HG03520 (cell line): ENCODE data around the gene KCNQ1.

ENCODE experiments used
- ATAC-seq: cut with Tn5 transposase; IDR thresholded peaks from one replicate; pipeline ENCODE4 v1.9.1; 2021; ENCODE audit warnings: mild to moderate bottlenecking, moderate library complexity; ENCODE audit not compliant: unreplicated experiment

The KCNQ1 gene

GRCh38 chr11:2691991-2692875, 247.4 kb downstream of the KCNQ1 start:
- ATAC-seq: no peak

DNA sequence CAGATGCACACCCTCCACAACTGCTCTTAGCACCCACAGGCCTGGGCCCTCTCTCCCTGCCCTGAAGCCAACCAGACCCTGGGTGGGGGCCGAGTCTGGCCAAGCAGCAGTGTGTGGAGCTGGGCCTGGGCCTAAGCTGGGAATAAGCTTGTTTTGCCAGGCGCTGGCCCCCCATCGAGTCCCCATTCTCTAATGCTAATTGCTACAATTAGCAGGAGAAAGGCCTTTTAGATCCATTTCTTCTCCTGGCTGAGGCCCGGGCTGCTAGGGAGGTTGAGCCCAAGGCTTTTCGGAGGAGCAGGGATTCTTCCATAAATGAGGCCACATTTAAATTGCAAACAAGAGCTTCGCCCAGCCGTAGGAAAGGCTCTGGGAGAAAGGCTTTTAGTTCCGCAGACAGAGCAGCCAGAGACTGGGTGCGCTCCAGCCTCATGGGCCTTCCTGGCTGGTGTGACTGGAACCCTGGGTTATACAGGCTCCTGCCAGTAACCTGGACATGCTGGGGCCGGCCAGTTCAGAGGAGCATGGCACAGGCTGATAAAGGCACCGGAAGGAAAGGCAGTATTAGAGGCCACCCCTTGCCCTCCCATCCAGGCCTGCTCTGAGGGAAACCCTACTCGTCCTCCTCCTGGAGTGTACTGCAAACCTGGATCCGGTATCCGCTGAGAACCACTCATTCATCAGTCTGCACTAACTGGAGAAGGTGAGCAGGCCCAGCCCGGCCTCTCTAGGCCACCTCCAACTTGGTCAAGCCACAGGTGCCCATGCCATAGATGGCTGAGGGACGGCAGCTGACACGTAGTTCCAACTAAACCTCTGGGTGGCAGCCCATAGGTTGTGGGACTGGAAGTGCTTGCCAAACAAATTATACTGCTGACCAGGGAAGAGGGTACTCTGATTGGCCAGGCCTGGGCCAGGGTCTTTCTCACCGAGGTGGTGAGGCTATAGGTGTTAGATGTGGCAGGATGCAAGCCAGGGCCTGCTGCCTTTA, 248.8 kb downstream of the KCNQ1 start:
- no peak for ATAC-seq

GRCh38 chr11:2694495-2694894, 249.7 kb downstream of the KCNQ1 start:
- no peak for ATAC-seq

DNA sequence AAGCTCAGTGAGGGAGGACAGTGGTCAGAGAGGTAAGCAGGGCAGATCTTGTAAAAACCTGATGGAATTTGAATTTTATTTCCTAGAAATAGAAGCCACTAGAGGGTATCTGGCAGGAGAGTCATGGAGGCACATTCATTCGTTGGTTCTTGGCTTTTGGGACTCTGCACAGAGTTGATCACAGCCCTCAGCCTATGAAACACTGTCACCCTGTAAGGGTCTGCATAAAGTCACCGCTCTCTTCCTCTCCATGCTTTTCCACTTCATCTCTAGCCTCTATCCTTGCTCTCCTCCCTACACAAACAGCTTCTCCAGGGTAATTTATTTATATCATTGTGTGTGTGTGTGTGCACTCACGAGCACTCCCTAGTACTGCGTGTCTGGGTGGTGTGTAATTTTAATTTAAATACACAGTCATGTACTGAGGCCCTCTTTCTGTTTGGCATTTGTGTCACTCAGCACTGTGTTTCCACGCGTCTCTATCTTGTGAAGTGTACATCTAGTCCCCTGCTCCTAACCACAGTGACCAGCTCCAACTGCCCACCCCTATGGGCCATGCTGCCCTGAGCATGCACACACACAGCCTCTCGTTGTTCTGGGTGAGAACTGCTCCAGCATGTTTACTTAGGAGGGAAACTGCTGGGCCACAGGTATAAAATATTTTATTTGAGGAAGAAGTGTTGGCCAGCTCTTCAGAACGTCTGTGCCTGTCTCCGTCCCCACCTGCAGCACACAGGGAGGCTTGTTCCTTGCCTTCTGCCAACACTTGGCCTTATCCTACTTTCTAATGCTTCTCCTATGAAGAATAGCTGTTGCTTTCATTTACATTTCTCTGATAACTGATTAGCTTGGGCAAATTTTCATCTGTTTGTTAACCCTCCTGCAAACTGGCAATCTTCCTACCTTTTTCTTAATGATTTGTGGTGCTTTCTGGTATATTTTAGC, 250.5 kb downstream of the KCNQ1 start:
- no peak for ATAC-seq

GRCh38 chr11:2696455-2696854, 251.6 kb downstream of the KCNQ1 start:
- ATAC-seq: no peak

DNA sequence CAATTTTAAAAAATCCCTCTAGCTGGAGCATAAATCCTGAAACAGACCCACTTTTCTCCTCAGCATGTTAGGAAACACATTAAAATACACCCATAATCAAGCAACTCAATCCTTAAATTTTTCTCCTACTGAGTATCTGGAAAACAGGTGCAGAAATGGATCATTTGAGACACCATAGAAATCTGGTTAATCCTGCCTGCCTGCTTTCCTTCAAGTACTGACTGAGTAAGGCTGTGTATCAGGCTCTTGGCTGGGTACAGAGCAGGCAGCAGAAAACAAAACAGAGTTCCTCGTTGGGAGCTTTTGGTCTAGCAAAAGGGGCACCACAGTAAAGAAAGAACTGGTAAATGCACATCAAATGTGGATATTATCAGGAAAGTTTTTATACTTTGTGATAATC, 253.1 kb downstream of the KCNQ1 start:
- ATAC-seq: no peak

DNA sequence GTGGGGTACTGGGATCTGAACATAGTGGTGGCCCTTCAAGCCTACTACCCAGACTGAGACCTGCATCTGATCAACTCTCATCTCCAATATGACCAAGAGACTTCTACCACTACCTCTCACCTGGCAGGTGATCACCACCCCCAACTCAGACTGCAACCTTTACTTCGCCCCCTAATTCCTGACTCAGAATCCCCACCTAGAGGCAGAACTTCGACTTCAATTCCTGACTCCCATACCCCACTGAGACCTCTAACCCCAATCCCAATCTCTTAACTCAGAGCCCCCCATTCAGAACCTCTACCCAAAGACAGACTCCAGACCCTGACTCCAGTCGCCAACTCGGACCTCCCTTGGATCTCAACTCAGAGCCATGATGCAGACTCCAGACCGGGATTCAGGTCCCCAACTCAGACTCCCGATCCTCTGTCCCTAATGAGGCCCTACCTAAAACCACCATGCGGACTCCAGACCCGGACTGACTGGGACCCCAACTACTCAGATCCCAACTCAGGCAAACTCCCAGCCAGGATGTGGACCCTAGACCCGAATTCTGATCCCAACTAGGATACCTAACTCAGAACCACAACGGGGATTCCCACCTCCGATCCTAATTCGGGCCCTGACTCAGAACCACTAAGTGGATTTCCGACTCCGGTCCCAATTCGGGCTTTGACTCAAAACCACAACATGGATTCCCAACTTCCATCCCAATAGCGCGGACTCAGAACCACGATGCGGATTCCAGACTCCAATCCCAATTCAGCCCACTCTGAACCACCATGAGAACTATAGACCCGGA, 253.8 kb downstream of the KCNQ1 start:
- ATAC-seq: no peak

- no peak for ATAC-seq
Observed at GRCh38 chr11:2699185-2699530, 254.3 kb downstream of the KCNQ1 start.

GRCh38 chr11:2699531-2700414, 255.0 kb downstream of the KCNQ1 start, which contains the start of gene KCNQ1OT1:
Gene KCNQ1OT1, minus strand, starts transcription at chr11:2699994.
- ATAC-seq: peak; percentile 85

- no peak for ATAC-seq
Observed at GRCh38 chr11:2700415-2701211, 255.8 kb downstream of the KCNQ1 start.

GRCh38 chr11:2701230-2701629, 256.4 kb downstream of the KCNQ1 start:
- no peak for ATAC-seq

DNA sequence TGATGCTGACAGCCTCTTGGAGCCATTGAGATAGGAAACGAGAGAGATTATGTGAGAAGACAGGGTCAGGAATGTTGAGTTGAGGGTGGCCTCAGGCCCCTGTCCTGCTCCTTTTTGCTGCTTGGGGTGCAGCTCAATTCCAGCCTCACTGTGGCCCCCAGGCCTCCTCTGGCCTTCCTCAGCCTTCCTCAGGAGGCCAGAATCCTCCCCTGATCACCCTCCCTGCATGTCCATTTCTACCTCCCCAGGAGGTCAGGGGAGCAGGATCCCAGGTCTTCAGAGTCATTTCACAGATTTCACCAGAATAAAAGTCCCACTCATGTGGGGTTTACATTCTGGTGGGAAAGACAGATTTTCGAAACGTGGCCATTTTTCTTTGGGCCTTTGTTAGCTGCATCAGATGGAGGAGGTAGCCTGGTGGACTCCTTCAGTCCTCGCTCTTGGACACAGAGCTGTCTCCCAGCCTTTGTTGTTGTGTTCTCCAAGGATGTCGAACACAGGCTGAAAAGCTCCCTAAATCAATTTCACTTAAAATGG, 257.2 kb downstream of the KCNQ1 start:
- no peak for ATAC-seq

DNA sequence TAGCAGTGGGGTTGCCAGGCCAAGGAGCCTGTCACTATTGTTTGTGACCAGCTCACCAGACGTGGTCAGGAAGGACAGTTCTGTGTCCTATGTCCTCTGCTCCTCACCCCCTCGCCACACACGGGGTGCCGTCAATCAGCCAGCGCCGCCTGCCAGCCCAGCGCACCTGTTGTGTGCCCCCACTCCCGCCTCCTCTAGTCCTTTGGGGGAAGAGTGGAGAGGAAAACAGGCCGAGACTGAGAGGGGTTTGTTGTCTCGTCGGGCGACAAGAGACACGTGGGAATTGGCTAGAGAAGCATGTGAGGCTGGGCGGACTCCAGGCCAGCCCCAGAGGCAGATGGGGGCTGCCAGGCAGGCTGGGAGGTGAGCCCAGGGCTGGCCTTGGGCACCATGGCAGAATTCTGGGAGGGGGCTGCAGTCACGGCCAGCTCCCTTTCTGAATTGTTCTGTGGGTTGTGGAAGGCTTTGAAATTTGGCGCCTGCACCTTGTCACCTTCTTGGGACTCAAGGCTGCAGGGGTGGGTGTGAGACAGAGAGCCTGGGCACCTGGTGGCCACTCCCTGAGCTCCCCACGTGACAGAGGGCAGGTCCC, 258.1 kb downstream of the KCNQ1 start:
- no peak for ATAC-seq

DNA sequence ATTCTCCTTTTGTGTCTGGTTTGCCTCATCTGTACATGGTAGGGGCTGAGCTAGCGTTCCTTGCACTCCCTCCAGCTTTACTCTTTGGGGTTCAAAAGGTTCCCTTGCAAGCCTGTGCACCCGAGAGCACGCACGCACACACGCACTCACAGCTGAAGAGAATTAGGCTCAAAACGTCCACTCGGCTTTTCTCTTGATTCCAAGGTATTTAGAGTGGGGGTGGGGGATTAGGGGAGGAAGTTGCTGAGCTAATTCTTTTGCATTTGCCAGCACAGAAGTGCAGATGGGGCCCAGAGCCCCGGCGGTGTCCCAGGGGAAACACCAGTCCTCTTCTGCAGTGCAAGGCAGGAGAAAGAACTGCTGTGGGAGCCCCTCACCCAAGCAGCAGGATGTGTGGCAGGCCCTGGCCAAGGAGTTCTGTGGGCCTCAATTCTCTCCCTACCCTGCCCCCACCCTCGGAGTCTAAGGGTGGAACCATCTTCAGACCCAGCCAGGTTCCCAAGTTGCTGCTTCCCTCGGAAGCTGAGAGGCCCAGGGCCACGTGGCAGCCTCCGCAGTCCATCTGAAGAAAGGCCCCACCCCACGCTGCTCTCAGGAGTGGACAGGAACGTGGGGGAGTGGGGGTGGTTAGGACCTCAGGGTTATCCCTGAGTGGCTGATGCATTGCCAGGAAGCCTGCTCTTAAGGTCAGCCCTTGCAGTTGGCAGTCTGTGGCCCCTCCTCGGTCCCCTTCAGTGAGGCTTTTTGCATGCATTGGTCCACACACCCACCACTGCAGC, 258.7 kb downstream of the KCNQ1 start:
- no peak for ATAC-seq

GRCh38 chr11:2704356-2704755, 259.5 kb downstream of the KCNQ1 start:
- ATAC-seq: no peak

DNA sequence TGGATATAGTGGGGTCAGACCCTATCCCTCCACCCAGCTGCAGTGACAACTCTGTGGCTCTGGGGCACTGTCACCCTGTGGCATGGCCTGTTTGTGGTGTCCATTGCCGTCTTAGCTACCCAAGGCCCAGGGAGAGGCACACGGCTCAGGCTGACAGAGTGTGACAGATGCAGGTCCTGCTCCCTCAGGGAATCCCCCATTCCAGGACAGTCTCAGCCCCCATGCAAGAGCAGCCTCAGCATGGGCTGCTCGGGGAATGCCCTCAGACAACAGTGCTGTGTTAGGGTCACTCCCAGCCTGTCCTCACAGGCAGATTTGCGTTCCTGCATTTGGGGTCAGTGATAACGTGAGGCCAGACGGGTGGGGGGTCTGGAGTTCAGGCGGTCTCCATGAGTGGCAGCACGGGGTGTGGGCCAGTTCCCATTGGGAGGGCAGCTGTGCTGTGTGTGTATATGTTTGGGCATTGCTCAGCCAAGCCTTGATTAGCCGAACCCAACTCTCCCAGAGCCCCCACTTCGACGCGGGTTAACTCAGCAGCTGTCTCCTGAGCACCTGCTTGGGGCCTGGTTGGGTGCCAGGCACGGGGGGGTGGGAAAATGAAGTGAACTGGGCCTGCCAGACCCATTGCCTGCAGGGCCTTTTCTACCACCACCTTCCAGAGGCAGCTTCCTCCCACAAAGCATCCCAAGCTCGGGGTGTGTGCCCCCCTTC, 260.2 kb downstream of the KCNQ1 start:
- ATAC-seq: no peak
